ENCODE data around the gene IQGAP3. TPM values are rescaled to one million over a fixed set of nuclear protein-coding genes. Genes with fewer than 3 reads are reported as not detected.

The IQGAP3 gene
- total and polyA plus RNA-seq, 2 of the 4 experiments (the other 2 are of a cell fraction) = 12.5 to 13.6 TPM

DNA sequence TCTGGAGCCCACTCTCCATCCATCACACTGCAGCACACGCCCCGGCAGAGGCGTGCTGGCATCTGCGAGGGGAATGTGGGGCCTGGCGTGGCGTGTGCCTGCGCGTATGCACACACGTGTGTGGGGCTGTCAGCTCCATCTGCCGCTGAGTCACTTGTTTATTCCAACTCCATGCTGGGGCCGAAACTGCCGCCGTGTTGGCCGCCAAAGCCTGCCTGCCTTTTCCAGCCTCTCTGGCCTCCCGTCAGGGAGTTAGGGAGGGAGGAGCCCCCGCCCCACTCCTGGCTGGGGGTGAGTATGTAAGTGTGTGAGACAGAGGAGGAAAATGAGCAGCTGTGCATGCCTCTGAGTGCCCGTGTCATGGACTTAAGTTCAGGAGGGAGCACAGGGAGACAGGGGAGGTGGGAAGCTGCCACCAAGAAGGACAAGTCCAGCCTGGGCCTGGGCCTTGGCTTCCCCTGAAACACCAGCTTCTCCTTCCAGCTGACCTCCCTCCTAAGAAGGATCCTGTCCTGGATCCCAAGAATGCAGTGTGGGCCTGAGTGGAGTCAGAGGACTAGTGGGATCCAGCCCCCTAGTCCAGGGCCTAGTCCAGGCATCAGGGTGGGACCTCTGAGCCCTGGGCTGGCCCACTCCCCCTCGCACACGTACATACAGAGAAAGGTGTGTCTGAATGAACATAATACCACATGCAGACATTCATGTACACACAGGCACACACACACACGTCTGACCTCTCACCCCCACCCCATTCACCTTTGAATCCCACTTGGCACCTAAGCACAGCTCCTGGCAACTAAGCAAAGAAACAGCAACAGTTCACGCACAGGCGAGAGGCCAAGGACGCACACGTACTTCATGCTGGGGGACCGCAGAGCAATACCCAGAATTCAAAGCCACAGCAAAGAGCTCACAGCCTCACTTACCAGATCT is 96.5 kb downstream of the IQGAP3 start (continued):
- TF ChIP-seq FOS (IDR thresholded peaks at IDR 0.05; ENCODE audit: low read depth, low read length) = peak; percentile 98
- TF ChIP-seq RCOR1 (IDR thresholded peaks at IDR 0.05; ENCODE audit: insufficient replicate concordance, low read length) = peak; percentile 96
- TF ChIP-seq BHLHE40 (IDR thresholded peaks at IDR 0.05; ENCODE audit: low read depth, low read length) = peak; percentile 98
- peak; percentile 27; the same call in 1 of the 2 replicates for TF ChIP-seq SMC3 (IDR thresholded peaks at IDR 0.05; ENCODE audit: low read depth, low read length)

Small RNAs within 50 kb of the gene (microRNA-seq; reads per million reads assigned to microRNA genes)
- not detected for gene RF00019 (ENCODE audit: insufficient read depth, insufficient read length)

Small RNAs within 50 kb of the gene (small RNA-seq; reads per million reads assigned to genes)
- gene RF00019 = 0 reads per million in 5 experiments

Other genes with a start within 250 kb of the IQGAP3 start
- gene CCT3, start 234.3 kb downstream of the IQGAP3 start, total RNA-seq (2012; rRNA removed) = 595 and 637 TPM in 2 replicates
- gene CCT3, start 234.3 kb downstream of the IQGAP3 start, polyA plus RNA-seq (2012; rRNA removed) = 293 and 313 TPM in 2 replicates
- gene TSACC, start 234.0 kb downstream of the IQGAP3 start, total RNA-seq (2012; rRNA removed) = not detected in 2 replicates
- 0.75 and 0.79 TPM in 2 replicates for gene TSACC, start 234.0 kb downstream of the IQGAP3 start, polyA plus RNA-seq (2012; rRNA removed)
- gene RHBG, start 203.4 kb downstream of the IQGAP3 start, total RNA-seq (2012; rRNA removed) = not detected in 2 replicates
- gene RHBG, start 203.4 kb downstream of the IQGAP3 start, polyA plus RNA-seq (2012; rRNA removed) = not detected in 2 replicates
- 2.9 and 3.6 TPM in 2 replicates for gene MEF2D, start 71.8 kb downstream of the IQGAP3 start, total RNA-seq (2012; rRNA removed)
- 20.0 and 25.0 TPM in 2 replicates for gene MEF2D, start 71.8 kb downstream of the IQGAP3 start, polyA plus RNA-seq (2012; rRNA removed)
- not detected in 2 replicates for gene TTC24, start 7.2 kb upstream of the IQGAP3 start, total RNA-seq (2012; rRNA removed)
- not detected in 2 replicates for gene TTC24, start 7.2 kb upstream of the IQGAP3 start, polyA plus RNA-seq (2012; rRNA removed)
- 70.3 and 74.2 TPM in 2 replicates for gene NAXE, start 19.2 kb upstream of the IQGAP3 start, total RNA-seq (2012; rRNA removed)
- 60.6 and 61.0 TPM in 2 replicates for gene NAXE, start 19.2 kb upstream of the IQGAP3 start, polyA plus RNA-seq (2012; rRNA removed)
- gene GPATCH4, start 28.9 kb upstream of the IQGAP3 start, total RNA-seq (2012; rRNA removed) = 30.8 and 41.8 TPM in 2 replicates
- 26.6 and 32.6 TPM in 2 replicates for gene GPATCH4, start 28.9 kb upstream of the IQGAP3 start, polyA plus RNA-seq (2012; rRNA removed)
- not detected in 2 replicates for gene HAPLN2, start 46.9 kb upstream of the IQGAP3 start, total RNA-seq (2012; rRNA removed)
- gene HAPLN2, start 46.9 kb upstream of the IQGAP3 start, polyA plus RNA-seq (2012; rRNA removed) = not detected in 2 replicates
- not detected in 2 replicates for gene BCAN, start 69.6 kb upstream of the IQGAP3 start, total RNA-seq (2012; rRNA removed)
- 0.07 TPM in 1 of 2 replicates, not detected in the other for gene BCAN, start 69.6 kb upstream of the IQGAP3 start, polyA plus RNA-seq (2012; rRNA removed)
- 40.1 and 46.1 TPM in 2 replicates for gene NES, start 104.8 kb upstream of the IQGAP3 start, total RNA-seq (2012; rRNA removed)
- gene NES, start 104.8 kb upstream of the IQGAP3 start, polyA plus RNA-seq (2012; rRNA removed) = 25.3 and 26.7 TPM in 2 replicates
- 6.1 and 6.3 TPM in 2 replicates for gene CRABP2, start 133.0 kb upstream of the IQGAP3 start, total RNA-seq (2012; rRNA removed)
- gene CRABP2, start 133.0 kb upstream of the IQGAP3 start, polyA plus RNA-seq (2012; rRNA removed) = 12.2 and 15.7 TPM in 2 replicates
- gene METTL25B, start 155.9 kb upstream of the IQGAP3 start, total RNA-seq (2012; rRNA removed) = 2.3 and 3.1 TPM in 2 replicates
- 9.6 and 10.1 TPM in 2 replicates for gene METTL25B, start 155.9 kb upstream of the IQGAP3 start, polyA plus RNA-seq (2012; rRNA removed)
- 13.6 and 17.0 TPM in 2 replicates for gene ISG20L2, start 156.2 kb upstream of the IQGAP3 start, total RNA-seq (2012; rRNA removed)
- gene ISG20L2, start 156.2 kb upstream of the IQGAP3 start, polyA plus RNA-seq (2012; rRNA removed) = 27.2 and 27.3 TPM in 2 replicates
- 65.3 and 68.8 TPM in 2 replicates for gene MRPL24, start 168.5 kb upstream of the IQGAP3 start, total RNA-seq (2012; rRNA removed)
- 94.9 and 99.5 TPM in 2 replicates for gene MRPL24, start 168.5 kb upstream of the IQGAP3 start, polyA plus RNA-seq (2012; rRNA removed)
- 94.6 and 145 TPM in 2 replicates for gene HDGF, start 179.1 kb upstream of the IQGAP3 start, total RNA-seq (2012; rRNA removed)
- gene HDGF, start 179.1 kb upstream of the IQGAP3 start, polyA plus RNA-seq (2012; rRNA removed) = 102 and 123 TPM in 2 replicates
- 10.6 and 14.7 TPM in 2 replicates for gene PRCC, start 195.0 kb upstream of the IQGAP3 start, total RNA-seq (2012; rRNA removed)
- gene PRCC, start 195.0 kb upstream of the IQGAP3 start, polyA plus RNA-seq (2012; rRNA removed) = 52.4 and 59.6 TPM in 2 replicates
- gene SH2D2A, start 244.3 kb upstream of the IQGAP3 start, total RNA-seq (2012; rRNA removed) = 0.28 TPM in 1 of 2 replicates, not detected in the other
- gene SH2D2A, start 244.3 kb upstream of the IQGAP3 start, polyA plus RNA-seq (2012; rRNA removed) = 0.23 TPM in 1 of 2 replicates, not detected in the other